ENCODE results near the gene CDC42BPG. TPM values are rescaled to one million over a fixed set of nuclear protein-coding genes. Genes with fewer than 3 reads are reported as not detected.
A peak's percentile ranks its signal among the peaks of the same experiment; 100 is the strongest.

The CDC42BPG gene
- total RNA-seq, 1 donor from 2014 or later = 0.40 TPM

DNA sequence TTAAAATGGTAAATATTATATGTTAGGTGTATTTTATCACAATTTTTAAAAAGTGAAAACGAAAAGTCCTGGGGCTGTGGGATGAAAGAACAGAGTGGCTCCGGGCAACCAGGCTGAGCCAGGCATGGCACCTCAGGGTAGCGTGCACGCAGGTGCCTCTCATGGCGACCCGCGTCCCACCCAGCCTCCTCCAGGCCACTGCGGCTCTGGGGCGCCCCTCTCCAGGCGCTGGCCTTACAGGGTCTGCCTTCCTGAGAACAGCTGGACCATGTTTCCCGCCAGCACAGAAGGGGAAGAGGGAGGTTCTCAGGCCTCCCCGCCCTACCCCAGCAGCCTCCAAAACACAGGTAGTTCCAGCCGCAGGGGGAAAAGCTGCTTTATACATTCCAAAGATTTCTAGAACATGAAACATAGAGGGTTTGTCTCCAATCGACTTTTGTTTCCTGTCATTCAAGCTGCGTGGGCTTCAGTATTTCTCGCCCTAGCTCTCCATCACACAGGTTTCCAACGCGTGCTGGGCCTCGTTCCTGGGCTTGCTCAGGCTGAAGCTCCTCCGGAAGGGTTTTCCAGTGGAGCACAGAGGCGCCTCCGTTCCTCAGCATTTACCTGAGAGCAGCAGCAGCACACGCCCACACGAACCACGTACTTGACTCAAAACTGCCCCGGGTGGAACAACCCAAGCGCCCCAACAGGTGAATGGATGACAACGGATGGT is 23.5 kb upstream of the CDC42BPG start:
- DNase-seq = no peak
- intact Hi-C loops (cut with micrococcal nuclease) = no loop called here
- no peak for ATAC-seq

DNA sequence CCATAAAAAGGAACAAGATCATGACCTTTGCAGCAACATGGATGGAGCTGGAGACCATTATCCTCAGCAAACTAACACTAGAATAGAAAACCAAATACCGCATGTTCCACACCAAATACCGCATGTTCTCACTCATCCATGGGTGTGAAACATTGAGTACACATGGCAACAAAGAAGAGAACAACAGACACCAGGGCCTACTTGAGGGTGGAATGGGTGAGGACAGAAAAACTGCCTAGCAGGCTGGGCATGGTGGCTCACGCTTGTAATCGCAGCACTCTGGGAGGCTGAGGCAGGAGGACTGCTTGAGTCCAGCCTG is 21.7 kb upstream of the CDC42BPG start:
- intact Hi-C loops (cut with micrococcal nuclease) = no loop called here
- no peak for ATAC-seq

GRCh38 chr11:64865286-64866172 is 21.1 kb upstream of the CDC42BPG start:
- intact Hi-C loops (cut with micrococcal nuclease) = no loop called here
- DNase-seq (peak; percentile 28), ATAC-seq (peak; percentile 5)

More for the DNA sequence above, 21.7 kb upstream of the CDC42BPG start:
- DNase-seq = no peak

- peak; percentile 77 for ATAC-seq
- intact Hi-C loops (cut with micrococcal nuclease) = no loop called here
Measured at GRCh38 chr11:64864473-64865285, 20.2 kb upstream of the CDC42BPG start.

GRCh38 chr11:64864135-64864472 is 19.7 kb upstream of the CDC42BPG start:
- intact Hi-C loops (cut with micrococcal nuclease) = no loop called here
- DNase-seq = no peak

More at GRCh38 chr11:64864473-64865285, 20.2 kb upstream of the CDC42BPG start:
- DNase-seq = peak; percentile 83

GRCh38 chr11:64863391-64864060 is 19.1 kb upstream of the CDC42BPG start:
- peak; percentile 50 for ATAC-seq
- intact Hi-C loops (cut with micrococcal nuclease) = no loop called here
- DNase-seq = peak; percentile 71

More at GRCh38 chr11:64864135-64864472, 19.7 kb upstream of the CDC42BPG start:
- peak; percentile 7 for ATAC-seq

DNA sequence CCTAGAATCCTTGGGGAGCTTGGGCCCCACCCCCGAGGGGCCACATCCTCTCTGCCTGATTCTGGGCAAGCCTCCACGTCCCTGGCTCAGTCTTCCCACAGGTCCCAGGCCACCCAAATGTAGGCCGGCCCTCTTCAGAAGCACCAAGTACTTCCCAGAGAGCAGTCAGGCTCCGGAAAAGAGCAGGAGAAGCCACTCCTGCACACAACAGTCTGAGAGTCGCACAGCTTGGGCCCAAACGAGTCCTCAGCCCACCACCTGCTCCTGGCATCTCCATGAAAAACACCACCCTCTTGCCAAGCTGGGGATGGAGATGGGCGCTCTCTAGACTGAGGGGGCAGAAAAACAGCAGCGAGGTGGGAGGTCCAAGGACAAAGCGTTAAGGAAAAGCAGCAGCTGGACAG is 18.5 kb upstream of the CDC42BPG start:
- peak; percentile 13 for ATAC-seq
- DNase-seq = peak; percentile 76
- intact Hi-C loops (cut with micrococcal nuclease) = no loop called here

- ATAC-seq = no peak
- DNase-seq = no peak
- intact Hi-C loops (cut with micrococcal nuclease) = no loop called here
Measured at GRCh38 chr11:64861227-64861975, 16.9 kb upstream of the CDC42BPG start.

- no peak for DNase-seq
- no peak for ATAC-seq
- intact Hi-C loops (cut with micrococcal nuclease) = no loop called here
Measured at GRCh38 chr11:64859542-64860414, 15.3 kb upstream of the CDC42BPG start.

- ATAC-seq (peak; percentile 72), DNase-seq (peak; percentile 76)
- intact Hi-C loops (cut with micrococcal nuclease) = no loop called here
Measured at GRCh38 chr11:64858467-64859263, 14.2 kb upstream of the CDC42BPG start.

DNA sequence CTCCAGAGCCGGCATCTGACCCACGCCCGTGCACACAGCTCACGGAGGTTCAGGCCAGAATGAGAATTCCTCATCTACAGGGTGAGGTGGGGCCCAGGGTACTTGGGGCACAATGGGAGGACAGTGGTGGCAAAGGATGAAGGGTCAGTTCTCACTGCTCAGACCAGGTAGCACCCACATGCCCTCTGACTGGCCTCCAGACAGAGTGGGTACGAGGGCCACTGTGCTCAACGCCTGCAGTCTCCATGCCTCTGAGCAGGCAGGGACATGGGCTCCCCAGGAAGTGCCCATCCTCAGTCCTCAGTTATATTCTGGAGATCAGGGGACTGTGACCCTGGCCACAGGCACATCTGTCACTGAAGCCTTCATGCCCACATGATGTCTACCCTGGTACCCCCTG is 13.0 kb upstream of the CDC42BPG start:
- intact Hi-C loops (cut with micrococcal nuclease) = no loop called here
- ATAC-seq (no peak), DNase-seq (no peak)

GRCh38 chr11:64856382-64857227 is 12.2 kb upstream of the CDC42BPG start:
- ATAC-seq = peak; percentile 16
- intact Hi-C loops (cut with micrococcal nuclease) = no loop called here
- DNase-seq = peak; percentile 63

DNA sequence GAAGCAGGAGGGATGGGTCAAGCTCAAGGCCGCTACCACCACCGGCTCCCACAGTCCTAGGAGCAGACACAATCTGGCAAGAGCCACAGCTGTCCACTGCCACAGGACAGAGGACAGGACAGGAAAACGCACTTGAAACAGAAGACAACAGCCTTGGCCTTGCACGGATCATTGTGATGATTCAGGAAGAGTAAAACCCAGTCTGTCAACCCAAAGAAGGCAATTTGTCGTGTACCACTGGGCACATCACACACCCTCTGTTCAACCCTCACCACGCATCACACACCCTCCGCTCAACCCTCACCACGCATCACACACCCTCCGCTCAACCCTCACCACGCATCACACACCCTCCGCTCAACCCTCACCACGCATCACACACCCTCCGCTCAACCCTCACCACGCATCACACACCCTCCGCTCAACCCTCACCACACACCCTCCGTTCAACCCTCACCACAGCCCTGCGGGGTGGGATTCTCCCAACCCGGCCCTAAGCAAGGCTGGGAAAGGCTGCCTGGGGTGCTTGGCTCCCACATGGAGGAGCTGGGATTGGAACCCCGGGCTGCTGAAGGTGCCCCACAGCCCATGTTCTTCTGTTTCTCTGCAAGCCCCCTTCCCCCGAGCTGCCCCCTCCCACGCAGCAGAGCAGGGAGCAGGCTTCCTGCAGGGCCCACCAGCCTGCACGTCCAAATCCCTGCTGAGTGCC is 11.3 kb upstream of the CDC42BPG start:
- no peak for ATAC-seq
- intact Hi-C loops (cut with micrococcal nuclease) = no loop called here
- DNase-seq = no peak

DNA sequence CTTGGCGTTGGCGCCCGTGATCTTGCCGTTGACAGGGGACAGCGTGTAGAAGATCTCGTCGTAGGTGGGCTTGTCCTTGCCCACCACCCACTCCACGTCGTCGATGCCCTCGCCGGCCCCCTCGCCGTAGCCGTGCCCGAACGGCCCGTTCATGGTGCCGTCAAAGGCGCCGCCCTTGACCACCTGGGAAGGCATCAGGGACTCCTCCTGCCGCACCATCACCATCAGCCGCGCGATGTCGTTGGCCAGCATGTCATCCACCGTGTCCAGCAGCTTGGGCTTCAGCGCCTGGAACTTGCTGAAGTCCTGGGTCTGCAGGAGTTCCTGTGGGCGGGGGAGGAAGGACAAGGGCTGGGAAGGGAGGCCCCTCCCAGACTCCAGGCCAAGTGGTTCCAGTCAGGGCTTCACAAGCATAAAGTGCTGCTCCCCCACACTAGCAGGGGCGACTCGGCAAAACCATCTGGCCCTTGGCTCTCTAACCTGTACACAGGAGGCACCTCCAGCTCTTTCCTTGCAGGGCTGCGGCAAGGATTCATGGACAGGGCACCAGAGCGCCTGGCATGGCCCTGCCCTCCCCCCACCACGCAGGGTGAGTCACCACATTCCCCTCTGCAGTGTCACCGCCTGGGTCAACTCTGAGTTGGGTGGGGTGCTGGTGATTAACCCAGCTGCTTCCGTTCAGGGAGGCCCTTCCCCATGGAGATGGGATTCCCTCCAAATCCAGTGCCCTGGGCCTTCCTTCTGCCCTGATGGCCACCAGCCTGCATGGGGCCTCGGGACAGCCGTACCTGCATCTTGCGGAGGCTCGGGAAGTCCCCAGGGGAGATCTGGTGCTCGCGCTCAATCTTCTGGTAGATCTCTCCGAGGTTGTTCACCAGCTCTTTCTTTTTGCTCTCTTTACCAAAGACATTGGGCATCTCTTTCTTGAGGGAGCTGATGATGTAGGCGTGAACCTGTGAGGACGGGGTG is 10.4 kb upstream of the CDC42BPG start:
- DNase-seq (peak; percentile 81), ATAC-seq (peak; percentile 73)
- intact Hi-C loops (cut with micrococcal nuclease) = no loop called here
